Measurements from ENCODE around the gene ENO1. TPM values are rescaled to one million over a fixed set of nuclear protein-coding genes. Genes with fewer than 3 reads are reported as not detected.

The ENO1 gene
- total and polyA plus RNA-seq, 2 experiments from 2014 or later: 910 to 1,831 TPM

GRCh38 chr1:8816831-8817411, 61.6 kb downstream of the ENO1 start (continued):
- no peak for TF ChIP-seq REST (IDR thresholded peaks at IDR 0.05; ENCODE audit: unreplicated experiment)
- TF ChIP-seq CTCF (conservative IDR thresholded peaks at IDR 0.05; ENCODE audit: low read depth in 2 of 2): no peak
- no peak for TF ChIP-seq JUNB (IDR thresholded peaks at IDR 0.05; ENCODE audit: unreplicated experiment)
- TF ChIP-seq EZH2phosphoT487 (IDR thresholded peaks at IDR 0.05; ENCODE audit: unreplicated experiment): no peak
- no peak for TF ChIP-seq CREB1 (CRISPR knock-in tag; IDR thresholded peaks at IDR 0.05; ENCODE audit: low read depth)
- TF ChIP-seq STAT1 (IDR thresholded peaks at IDR 0.05; ENCODE audit: unreplicated experiment): no peak
- no peak for TF ChIP-seq ZNF114 (CRISPR knock-in tag; IDR thresholded peaks at IDR 0.05)
- TF ChIP-seq EZH2 (IDR thresholded peaks at IDR 0.05; ENCODE audit: low read depth, unreplicated experiment): no peak

- Histone ChIP-seq H3K79me2 (replicated peaks; ENCODE audit: insufficient read depth) (peaks cover 57% of the 10 kb centered on the region), H3K9me2 (ENCODE audit: insufficient read depth) (no peaks in the 10 kb centered on the region), H3F3A (replicated peaks; ENCODE audit: low read depth) (peaks cover 5% of the 10 kb centered on the region), H3K27ac (ENCODE audit: low read depth) (no peak overlapping the region; the same call in 1 of the 2 replicates), H3K4me3 (peak overlapping the region; percentile 85), H3K4me1 (ENCODE audit: insufficient read depth) (peaks cover 24% of the 10 kb centered on the region), H3K27me3 (ENCODE audit: insufficient read depth) (no peaks in the 10 kb centered on the region), H3K36me3 (ENCODE audit: insufficient read depth) (no peaks in the 10 kb centered on the region), H2AFZ (no peak overlapping the region), H3K4me2 (peak overlapping the region; percentile 93), H4K20me1 (replicated peaks; ENCODE audit: insufficient read depth) (0 out of 2 replicates have a peak, but pooled peaks cover 7% of the 10 kb centered on the region)
- Mint-ChIP-seq H3K27me3 (ENCODE audit: insufficient read depth, low read depth, poor library complexity) (peaks cover 6% of the 10 kb centered on the region), H3K36me3 (ENCODE audit: low read depth) (no peaks in the 10 kb centered on the region; the same call in 2 of the 3 replicates), H3K9me3 (no peaks in the 10 kb centered on the region), H3K4me1 (peaks cover 40% of the 10 kb centered on the region), H3K4me3 (peak overlapping the region; percentile 86), H3K27ac (peak overlapping the region; percentile 74; the same call in 1 of the 2 replicates)
- DNase-seq (ENCODE audit: low spot score) (no peak), ATAC-seq (no peak)
- TF ChIP-seq CTCF (conservative IDR thresholded peaks at IDR 0.05; ENCODE audit: low read depth in 2 of 2) (no peak), ZNF331 (CRISPR knock-in tag; IDR thresholded peaks at IDR 0.05; ENCODE audit: low read depth) (no peak), EZH2phosphoT487 (IDR thresholded peaks at IDR 0.05; ENCODE audit: unreplicated experiment) (no peak), ZNF114 (CRISPR knock-in tag; IDR thresholded peaks at IDR 0.05) (no peak), JUNB (IDR thresholded peaks at IDR 0.05; ENCODE audit: unreplicated experiment) (no peak), ZNF462 (CRISPR knock-in tag; IDR thresholded peaks at IDR 0.05) (no peak)
These were observed 62.2 kb downstream of the ENO1 start for GRCh38 chr1:8816264-8816663.
